IgD-negative memory B cell (primary cell): ENCODE measurements around the gene EEF1AKMT2. TPM values are rescaled to one million over a fixed set of nuclear protein-coding genes. Genes with fewer than 3 reads are reported as not detected.

Source experiments
- H3K27ac Mint-ChIP-seq, 3 donors: one replicate each; pipeline ENCODE4 v1.8.0; 2020 to 2022; ENCODE audit warnings: mild to moderate bottlenecking in 3 of 3, mixed read lengths in 3 of 3, moderate library complexity in 1 of 3
- H3K27me3 Mint-ChIP-seq: one replicate; pipeline ENCODE4 v1.8.0; 2021; ENCODE audit warnings: mixed read lengths
- H3K36me3 Mint-ChIP-seq: one replicate; pipeline ENCODE4 v1.8.0; 2020; ENCODE audit warnings: mild to moderate bottlenecking, mixed read lengths
- H3K4me1 Mint-ChIP-seq, 3 donors: one replicate each; pipeline ENCODE4 v1.8.0; 2020 to 2022; ENCODE audit warnings: mixed read lengths in 3 of 3, mild to moderate bottlenecking in 1 of 3
- H3K4me3 Mint-ChIP-seq, 4 donors: one replicate each; pipeline ENCODE4 v1.8.0; 2020 to 2022; ENCODE audit warnings: mild to moderate bottlenecking in 4 of 4, mixed read lengths in 4 of 4, moderate library complexity in 3 of 4
- H3K9me3 Mint-ChIP-seq, 3 donors: one replicate each; pipeline ENCODE4 v1.8.0; 2020 to 2021; ENCODE audit warnings: mixed read lengths in 3 of 3, mild to moderate bottlenecking in 1 of 3
- polyA plus RNA-seq: library from polyadenylated mRNA; unstranded; fragments of 300-500 nt; fragmentation: Illumina TruSeq; gene quantifications from one replicate; pipeline ENCODE4 v1.2.3, GENCODE V29; 2021

The EEF1AKMT2 gene
- polyA plus RNA-seq, 1 donor from 2014 or later: 23.3 TPM

- H3K4me1 Mint-ChIP-seq: peaks cover 58 to 82% (median 75%) of the 10 kb centered on the region in 3 donors
- H3K27me3 Mint-ChIP-seq: no peaks in the 10 kb centered on the region
- no peaks in the 10 kb centered on the region for H3K9me3 Mint-ChIP-seq
- H3K4me3 Mint-ChIP-seq: peak overlapping the region; percentile 9 to 89 (median 86)
- H3K27ac Mint-ChIP-seq: peak overlapping the region; percentile 88 to 98 (median 98)
- H3K36me3 Mint-ChIP-seq: peaks cover 2% of the 10 kb centered on the region
These were observed 67.2 kb downstream of the EEF1AKMT2 start for GRCh38 chr10:124724279-124725027.

DNA sequence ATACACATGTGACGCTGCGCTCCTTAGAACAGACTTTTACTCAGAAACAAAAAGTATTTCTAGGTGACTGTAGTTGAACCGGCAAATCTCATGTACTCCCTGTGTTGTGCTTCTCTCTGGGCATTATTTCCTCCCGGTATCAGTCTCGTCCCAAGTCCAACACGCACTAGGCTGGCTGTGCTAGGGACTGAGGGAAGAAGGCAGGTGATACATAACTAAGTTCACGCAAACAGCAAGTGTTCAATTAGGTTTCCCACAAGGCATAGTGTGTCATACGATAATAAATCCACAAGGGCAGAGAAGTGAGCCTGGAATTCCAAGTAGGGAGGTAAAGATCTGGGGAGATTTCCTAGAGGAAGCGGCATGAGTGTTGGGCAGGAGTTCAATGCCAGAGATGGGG, 67.9 kb downstream of the EEF1AKMT2 start:
- Mint-ChIP-seq H3K9me3 (no peaks in the 10 kb centered on the region), H3K36me3 (no peaks in the 10 kb centered on the region), H3K4me1 (peaks cover 58 to 81% (median 76%) of the 10 kb centered on the region in 3 donors), H3K4me3 (peak overlapping the region; percentile 68 to 89 (median 86)), H3K27ac (peak overlapping the region; percentile 88 to 98 (median 98)), H3K27me3 (no peaks in the 10 kb centered on the region)

- H3K4me1 Mint-ChIP-seq: peaks cover 55 to 80% (median 74%) of the 10 kb centered on the region in 3 donors
- no peaks in the 10 kb centered on the region for H3K36me3 Mint-ChIP-seq
- no peaks in the 10 kb centered on the region for H3K27me3 Mint-ChIP-seq
- no peaks in the 10 kb centered on the region for H3K9me3 Mint-ChIP-seq
- peak overlapping the region; percentile 68 to 89 (median 86) for H3K4me3 Mint-ChIP-seq
- H3K27ac Mint-ChIP-seq: peak overlapping the region; percentile 88 to 98 (median 98)
These were observed 68.6 kb downstream of the EEF1AKMT2 start for GRCh38 chr10:124722798-124723783.

DNA sequence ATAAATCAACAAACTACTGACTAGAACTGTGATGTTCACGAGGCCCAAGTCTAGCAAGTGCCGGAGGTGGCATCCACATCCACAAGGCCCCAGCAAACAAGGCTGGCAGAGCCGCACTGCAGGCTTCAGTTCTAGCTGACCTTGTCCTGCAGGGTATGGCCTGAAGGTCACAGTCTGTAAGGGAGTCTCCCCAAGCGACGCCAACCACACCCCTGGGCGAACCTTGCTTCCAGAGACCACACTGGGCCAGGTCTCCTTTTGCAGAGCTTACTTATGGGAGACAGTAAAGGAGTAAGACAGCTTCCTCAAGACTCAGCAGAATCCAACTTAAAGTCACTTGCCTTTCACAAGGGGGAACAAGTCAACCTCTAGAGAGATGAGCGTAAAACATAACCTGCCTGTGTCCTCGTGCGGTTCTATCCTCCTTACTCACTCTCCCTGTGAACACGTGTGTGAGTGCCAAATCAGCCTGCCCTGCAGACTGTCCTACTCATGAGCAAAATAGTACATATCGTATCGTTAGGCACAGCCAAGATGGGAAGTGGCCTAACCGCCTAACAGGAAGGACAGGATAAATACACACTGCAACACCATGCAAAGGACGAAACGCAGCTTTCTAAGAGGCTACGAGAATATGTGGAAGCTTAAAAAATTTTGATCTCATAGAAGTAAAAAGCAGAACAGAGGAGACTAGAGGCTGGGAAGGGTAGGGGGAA, 70.2 kb downstream of the EEF1AKMT2 start:
- Mint-ChIP-seq H3K4me1 (peaks cover 59 to 84% (median 78%) of the 10 kb centered on the region in 3 donors), H3K27ac (peak overlapping the region; percentile 88 to 98 (median 98)), H3K9me3 (no peaks in the 10 kb centered on the region), H3K4me3 (peak overlapping the region in 3 of 4 donors; percentile 71 to 84 (median 83)), H3K27me3 (no peaks in the 10 kb centered on the region), H3K36me3 (peaks cover 1% of the 10 kb centered on the region)

GRCh38 chr10:124719213-124719851, 72.4 kb downstream of the EEF1AKMT2 start:
- H3K4me1 Mint-ChIP-seq: peaks cover 61 to 85% (median 77%) of the 10 kb centered on the region in 3 donors

GRCh38 chr10:124717911-124718741, 73.6 kb downstream of the EEF1AKMT2 start:
- Mint-ChIP-seq H3K36me3 (peaks cover 2% of the 10 kb centered on the region), H3K27me3 (no peaks in the 10 kb centered on the region), H3K27ac (peak overlapping the region; percentile 88 to 98 (median 98)), H3K9me3 (no peaks in the 10 kb centered on the region), H3K4me1 (peaks cover 61 to 84% (median 76%) of the 10 kb centered on the region in 3 donors), H3K4me3 (peak overlapping the region; percentile 18 to 92 (median 66))

More at GRCh38 chr10:124719213-124719851, 72.4 kb downstream of the EEF1AKMT2 start:
- Mint-ChIP-seq H3K9me3 (no peaks in the 10 kb centered on the region), H3K4me3 (peak overlapping the region; percentile 65 to 92 (median 82)), H3K27me3 (no peaks in the 10 kb centered on the region), H3K36me3 (peaks cover 2% of the 10 kb centered on the region), H3K27ac (peak overlapping the region; percentile 88 to 98 (median 98))

DNA sequence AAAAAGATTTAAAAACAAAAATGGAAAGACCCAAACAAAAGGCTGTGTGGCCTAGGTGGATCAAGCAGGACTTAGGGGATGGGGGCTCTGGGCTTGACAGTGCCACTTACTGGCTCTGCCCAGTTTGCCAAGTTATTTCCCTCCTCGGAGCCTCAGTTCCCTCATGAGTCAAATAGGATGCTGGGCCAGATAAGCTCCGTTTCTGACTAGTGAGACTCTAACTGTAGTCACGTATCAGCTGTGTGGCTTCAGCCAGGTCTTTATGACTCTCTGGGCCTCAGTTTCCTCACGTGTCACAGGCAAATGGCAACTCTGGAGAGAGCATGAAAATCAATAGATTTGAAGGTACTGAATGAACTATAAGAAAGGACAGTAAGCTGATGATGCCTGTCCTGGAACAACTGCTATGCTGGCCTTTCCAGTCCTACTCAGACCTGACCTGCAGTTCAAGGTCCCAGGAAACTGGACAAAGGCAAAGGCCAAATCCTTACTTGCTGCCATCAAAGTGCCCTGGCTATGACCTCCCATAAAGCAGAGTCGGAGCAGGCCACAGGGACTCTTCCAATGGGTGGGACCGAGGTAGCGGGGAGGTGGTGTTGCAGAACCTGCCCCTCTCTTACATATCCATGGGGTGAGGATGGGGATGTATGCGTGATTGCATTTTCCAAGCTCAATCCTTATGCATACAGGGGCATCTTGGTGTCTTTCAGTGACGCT, 74.5 kb downstream of the EEF1AKMT2 start:
- Mint-ChIP-seq H3K36me3 (peaks cover 2% of the 10 kb centered on the region), H3K27ac (peak overlapping the region; percentile 88 to 98 (median 98)), H3K4me3 (peak overlapping the region in 3 of 4 donors; percentile 18 to 75 (median 65)), H3K27me3 (no peaks in the 10 kb centered on the region), H3K9me3 (no peaks in the 10 kb centered on the region), H3K4me1 (peaks cover 53 to 83% (median 75%) of the 10 kb centered on the region in 3 donors)

GRCh38 chr10:124716369-124716768, 75.3 kb downstream of the EEF1AKMT2 start:
- Mint-ChIP-seq H3K27ac (peak overlapping the region; percentile 88 to 98 (median 98)), H3K9me3 (no peaks in the 10 kb centered on the region), H3K4me3 (peak overlapping the region in 3 of 4 donors; percentile 53 to 75 (median 65)), H3K27me3 (no peaks in the 10 kb centered on the region), H3K4me1 (peaks cover 47 to 76% (median 69%) of the 10 kb centered on the region in 3 donors), H3K36me3 (peaks cover 2% of the 10 kb centered on the region)

- Mint-ChIP-seq H3K9me3 (no peaks in the 10 kb centered on the region), H3K4me1 (peaks cover 56 to 77% (median 73%) of the 10 kb centered on the region in 3 donors), H3K36me3 (peaks cover 2% of the 10 kb centered on the region), H3K27ac (peak overlapping the region in 2 of 3 donors; percentile 88 to 98), H3K27me3 (no peaks in the 10 kb centered on the region), H3K4me3 (peak overlapping the region in 2 of 4 donors; percentile 56 to 65)
These were observed 76.2 kb downstream of the EEF1AKMT2 start for GRCh38 chr10:124715439-124715838.

DNA sequence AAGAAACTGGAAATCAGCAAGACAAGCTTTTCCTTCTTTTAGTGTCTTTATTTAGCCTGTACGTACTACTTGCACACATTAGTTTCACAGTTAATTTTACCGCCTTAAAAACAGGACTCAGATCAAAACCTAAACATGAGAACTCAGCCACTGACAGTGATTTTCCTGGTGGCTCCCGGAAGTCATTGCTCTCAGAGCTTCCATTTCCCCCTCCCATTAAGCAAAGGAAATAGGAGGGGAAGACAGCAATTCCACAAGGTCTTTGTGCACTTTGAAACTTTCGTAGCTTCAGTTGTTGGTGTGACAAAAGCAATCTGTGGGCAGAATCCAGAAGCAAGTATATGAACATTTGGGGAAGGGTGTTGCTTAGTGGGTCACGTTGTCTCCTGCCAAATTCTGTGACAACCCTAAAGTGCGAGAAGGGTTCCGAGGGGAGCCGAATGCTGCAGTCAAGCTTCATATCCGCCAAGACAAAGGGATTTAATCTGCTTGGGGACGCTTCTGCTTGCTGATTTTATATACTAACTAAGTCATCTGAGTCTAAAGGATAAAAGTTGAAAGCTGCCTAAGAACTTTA, 77.9 kb downstream of the EEF1AKMT2 start:
- Mint-ChIP-seq H3K27me3 (no peaks in the 10 kb centered on the region), H3K36me3 (peaks cover 2% of the 10 kb centered on the region), H3K9me3 (no peaks in the 10 kb centered on the region), H3K4me3 (peak overlapping the region in 2 of 4 donors; percentile 18 to 71), H3K27ac (peak overlapping the region; percentile 70 to 88 (median 81)), H3K4me1 (peaks cover 63 to 83% (median 77%) of the 10 kb centered on the region in 3 donors)

GRCh38 chr10:124712704-124713407, 78.8 kb downstream of the EEF1AKMT2 start:
- Mint-ChIP-seq H3K4me3 (peak overlapping the region in 3 of 4 donors; percentile 18 to 72 (median 65)), H3K27ac (peak overlapping the region; percentile 31 to 88 (median 70)), H3K4me1 (peaks cover 63 to 83% (median 73%) of the 10 kb centered on the region in 3 donors), H3K9me3 (no peaks in the 10 kb centered on the region), H3K27me3 (no peaks in the 10 kb centered on the region), H3K36me3 (peaks cover 2% of the 10 kb centered on the region)

- Mint-ChIP-seq H3K36me3 (peaks cover 4% of the 10 kb centered on the region), H3K9me3 (no peaks in the 10 kb centered on the region), H3K27me3 (no peaks in the 10 kb centered on the region), H3K4me1 (peaks cover 56 to 78% (median 65%) of the 10 kb centered on the region in 3 donors), H3K4me3 (peak overlapping the region in 3 of 4 donors; percentile 25 to 77 (median 75)), H3K27ac (peak overlapping the region in 2 of 3 donors; percentile 20 to 57)
These were observed 80.5 kb downstream of the EEF1AKMT2 start for GRCh38 chr10:124711145-124711544.
